GM15510 (cell line): ENCODE data around the gene IFNA16.
"Not testable (repeated sequence)": the region's sequence is repeated elsewhere in the genome, so short reads cannot be mapped to it uniquely, and the experiment has no call there.

Source experiments
- POLR2A ChIP-seq: IDR thresholded peaks from 3 replicates; pipeline ENCODE4 v1.6.1; 2011; ENCODE audit warnings: borderline replicate concordance; ENCODE audit not compliant: insufficient read length; ENCODE audit errors: extremely low read depth

Gene IFNA16

GRCh38 chr9:21217211-21217610 is at the start of gene IFNA16:
IFNA16 (minus strand) TSS chr9:21217311; CDS start chr9:21217305, 6 bp downstream.
- TF ChIP-seq POLR2A, result not testable (repeated sequence)

- no peak for TF ChIP-seq POLR2A
Observed at GRCh38 chr9:21265421-21266189, 48.5 kb upstream of the IFNA16 start.

GRCh38 chr9:21255538-21256212 is 38.6 kb upstream of the IFNA16 start:
- TF ChIP-seq POLR2A, result no peak

- no peak for TF ChIP-seq POLR2A
Observed at GRCh38 chr9:21252721-21253547, 35.8 kb upstream of the IFNA16 start.

GRCh38 chr9:21251638-21252037 is 34.5 kb upstream of the IFNA16 start:
- TF ChIP-seq POLR2A, result no peak

- no peak for TF ChIP-seq POLR2A
Observed at GRCh38 chr9:21251190-21251589, 34.1 kb upstream of the IFNA16 start.

GRCh38 chr9:21244836-21245235 is 27.7 kb upstream of the IFNA16 start:
- TF ChIP-seq POLR2A, result no peak

GRCh38 chr9:21239911-21240310 is 22.8 kb upstream of the IFNA16 start, which contains the start of gene IFNA14:
IFNA14 (minus strand) TSS chr9:21240005; CDS start chr9:21239935, 70 bp downstream.
- TF ChIP-seq POLR2A, result no peak

GRCh38 chr9:21234153-21234687 is 17.1 kb upstream of the IFNA16 start:
- no peak for TF ChIP-seq POLR2A

GRCh38 chr9:21233258-21233657 is 16.1 kb upstream of the IFNA16 start:
- TF ChIP-seq POLR2A, result no peak

- no peak for TF ChIP-seq POLR2A
Observed at GRCh38 chr9:21228122-21228521, 11.0 kb upstream of the IFNA16 start, which contains the start of gene IFNA17. IFNA17 (minus strand) TSS chr9:21228222; CDS start chr9:21228173, 49 bp downstream.

GRCh38 chr9:21210311-21210710 is 6.8 kb downstream of the IFNA16 start:
- no peak for TF ChIP-seq POLR2A

GRCh38 chr9:21207043-21207442 is 10.1 kb downstream of the IFNA16 start, which contains the start of gene IFNA10:
IFNA10 (minus strand) TSS chr9:21207143; CDS start chr9:21207097, 46 bp downstream.
- TF ChIP-seq POLR2A, result not testable (repeated sequence)

- TF ChIP-seq POLR2A, result no peak
Observed at GRCh38 chr9:21205204-21205603, 11.9 kb downstream of the IFNA16 start.
